Sigmoid colon (tissue), 7 donors: ENCODE measurements around the gene ZNF514. TPM values are rescaled to one million over a fixed set of nuclear protein-coding genes. Genes with fewer than 3 reads are reported as not detected.

Experiments used
- DNase-seq: peaks from one replicate; pipeline ENCODE4 v3.0.0-alpha.2; 2019
- H3K27ac ChIP-seq, 4 donors: fragments of 200-600 bp; sonication (generic); one replicate each; pipeline ENCODE4 v1.5.1; 2016 to 2019; ENCODE audit warnings: mild to moderate bottlenecking in 1 of 4
- H3K27me3 ChIP-seq, 3 donors: fragments of 200-600 bp; sonication (generic); one replicate each; pipeline ENCODE4 v1.5.1; 2019; ENCODE audit warnings: mild to moderate bottlenecking in 1 of 3
- H3K36me3 ChIP-seq, 4 donors: fragments of 200-600 bp; sonication (generic); one replicate each; pipeline ENCODE4 v1.5.1; 2016 to 2019
- H3K4me1 ChIP-seq, 4 donors: fragments of 200-600 bp; sonication (generic); one replicate each; pipeline ENCODE4 v1.5.1; 2017 to 2019
- H3K4me3 ChIP-seq, 4 donors: fragments of 200-600 bp; sonication (generic); one replicate each; pipeline ENCODE4 v1.5.1; 2017 to 2019; ENCODE audit warnings: mild to moderate bottlenecking in 2 of 4, moderate library complexity in 1 of 4
- H3K9me3 ChIP-seq, 4 donors: fragments of 200-600 bp in 3 of 4; sonication (generic) in 3 of 4; one replicate each; pipeline versions ENCODE4 v1.5.1 to v1.6.1; 2013 to 2019
- EP300 ChIP-seq, 4 donors: sonication (generic); formaldehyde crosslinking; IDR thresholded peaks; one replicate each; pipeline ENCODE4 v1.6.1; 2017; ENCODE audit warnings: antibody characterized with exemption in 4 of 4
- POLR2A ChIP-seq, 2 donors: fragments of 450-650 bp; IDR thresholded peaks; one replicate each; pipeline ENCODE4 v1.6.1; 2016; ENCODE audit warnings: antibody characterized with exemption in 2 of 2, mild to moderate bottlenecking in 2 of 2, moderate library complexity in 2 of 2
- POLR2AphosphoS5 ChIP-seq, 4 donors: sonication (generic); formaldehyde crosslinking; IDR thresholded peaks; one replicate each; pipeline ENCODE4 v1.6.1; 2017; ENCODE audit warnings: antibody characterized with exemption in 4 of 4
- WGBS, 2 donors: extraction: QIAGEN DNeasy Blood & Tissue Kit; methylation state at CpG; one replicate each; pipeline ENCODE4 v1.1.7; 2013; 5-methylcytosine and 5-hydroxymethylcytosine counted together
- intact Hi-C: fragments of 100-400 bp; cut with DNase I; formaldehyde crosslinking; loops from one replicate; pipeline ENCODE4 v1.15.1; 2023
- polyA plus RNA-seq, 3 donors: library from polyadenylated mRNA; stranded (reverse); fragments of 200-250 nt; gene quantifications; one replicate each; pipeline ENCODE4 v1.2.3, GENCODE V29; 2013
- total RNA-seq, 4 donors: library from RNA; depleted of rRNA; stranded (reverse); fragments of >200 nt; gene quantifications; one replicate each; pipeline ENCODE4 v1.1.0, GENCODE V29; 2016
- TF ChIP-seq, protein P1 (sequence below), 4 experiments: fragments of 450-650 bp in 3 of 4; fragments of 200-600 bp in 1 of 4; IDR thresholded peaks; one replicate each; pipeline ENCODE4 v1.5.1; 2016 to 2019; ENCODE audit warnings: antibody characterized with exemption in 4 of 4, mild to moderate bottlenecking in 3 of 4, moderate library complexity in 2 of 4
- donor health status: healthy with polysubstance abuse.
- donor health status: Bipolar disorder and iron deficiency.
- donor health status: healthy.

The ZNF514 gene
- total and polyA plus RNA-seq, 7 donors, result 4.8 to 29.4 (median 12.0) TPM

DNA sequence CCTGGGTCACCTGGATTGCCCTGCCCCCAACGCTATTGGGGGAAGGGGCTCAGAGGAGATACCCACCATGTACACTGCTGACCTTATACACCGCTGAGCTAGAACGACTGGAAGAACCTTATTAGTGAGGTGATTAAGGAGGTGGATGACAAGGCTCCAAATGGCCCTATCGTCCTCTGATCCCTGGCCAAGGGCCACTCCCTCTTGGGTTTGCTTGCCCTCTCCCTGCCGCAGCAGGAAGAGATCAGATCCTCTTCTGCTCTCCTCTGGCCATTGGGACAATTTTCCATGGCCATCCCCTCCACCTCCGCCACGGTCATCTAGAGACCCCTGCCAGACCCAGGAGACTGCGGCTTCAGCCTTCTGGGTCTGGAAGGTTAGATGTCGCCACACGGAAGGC lies 1.2 kb downstream of the ZNF514 start:
- TF ChIP-seq, protein P1, sequence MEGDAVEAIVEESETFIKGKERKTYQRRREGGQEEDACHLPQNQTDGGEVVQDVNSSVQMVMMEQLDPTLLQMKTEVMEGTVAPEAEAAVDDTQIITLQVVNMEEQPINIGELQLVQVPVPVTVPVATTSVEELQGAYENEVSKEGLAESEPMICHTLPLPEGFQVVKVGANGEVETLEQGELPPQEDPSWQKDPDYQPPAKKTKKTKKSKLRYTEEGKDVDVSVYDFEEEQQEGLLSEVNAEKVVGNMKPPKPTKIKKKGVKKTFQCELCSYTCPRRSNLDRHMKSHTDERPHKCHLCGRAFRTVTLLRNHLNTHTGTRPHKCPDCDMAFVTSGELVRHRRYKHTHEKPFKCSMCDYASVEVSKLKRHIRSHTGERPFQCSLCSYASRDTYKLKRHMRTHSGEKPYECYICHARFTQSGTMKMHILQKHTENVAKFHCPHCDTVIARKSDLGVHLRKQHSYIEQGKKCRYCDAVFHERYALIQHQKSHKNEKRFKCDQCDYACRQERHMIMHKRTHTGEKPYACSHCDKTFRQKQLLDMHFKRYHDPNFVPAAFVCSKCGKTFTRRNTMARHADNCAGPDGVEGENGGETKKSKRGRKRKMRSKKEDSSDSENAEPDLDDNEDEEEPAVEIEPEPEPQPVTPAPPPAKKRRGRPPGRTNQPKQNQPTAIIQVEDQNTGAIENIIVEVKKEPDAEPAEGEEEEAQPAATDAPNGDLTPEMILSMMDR (IDR thresholded peaks at IDR 0.05), result no peak
- TF ChIP-seq EP300 (IDR thresholded peaks at IDR 0.05) (no peak), POLR2A (IDR thresholded peaks at IDR 0.05) (no peak), POLR2AphosphoS5 (IDR thresholded peaks at IDR 0.05) (no peak)
- Histone ChIP-seq H3K27ac (peak overlapping the region; percentile 84 to 91 (median 88)), H3K27me3 (no peaks in the 10 kb centered on the region), H3K4me3 (peak overlapping the region; percentile 71 to 80 (median 75)), H3K4me1 (peaks cover 0 to 19% (median 15%) of the 10 kb centered on the region in 4 donors), H3K9me3 (no peaks in the 10 kb centered on the region), H3K36me3 (peaks cover 7 to 36% (median 21%) of the 10 kb centered on the region in 4 donors)
- DNase-seq, result no peak
- intact Hi-C loops, result no loop called here
- WGBS, 2 donors, result 35 to 68% methylated on average over 10 of the region's 10 CpGs

DNA sequence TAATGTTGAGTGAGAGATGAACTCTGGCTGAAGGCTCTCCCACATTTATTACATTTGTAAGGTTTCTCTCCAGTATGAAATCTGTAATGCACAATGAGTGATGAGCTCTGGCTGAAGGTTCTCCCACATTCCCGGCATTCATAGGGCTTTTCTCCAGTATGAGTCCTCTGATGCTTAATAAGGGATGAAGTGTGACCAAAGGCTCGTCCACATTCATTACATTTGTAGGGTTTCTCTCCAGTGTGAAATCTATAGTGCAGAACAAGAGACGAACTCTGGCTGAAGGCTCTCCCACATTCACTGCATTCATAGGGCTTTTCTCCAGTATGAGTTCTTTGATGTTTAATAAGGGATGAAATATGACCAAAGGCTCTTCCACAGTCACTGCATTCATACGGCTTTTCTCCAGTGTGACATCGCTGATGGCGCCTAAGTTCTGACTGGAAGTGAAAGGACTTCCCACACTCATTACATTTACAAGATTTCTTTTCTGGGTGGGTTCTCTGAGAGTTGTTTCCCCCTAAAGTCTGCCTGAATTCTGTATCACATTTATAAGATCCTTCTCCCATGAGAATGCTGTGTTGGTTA lies 10.2 kb downstream of the ZNF514 start:
- Histone ChIP-seq H3K36me3 (peaks cover 42 to 91% (median 60%) of the 10 kb centered on the region in 4 donors), H3K4me3 (no peak overlapping the region)

DNA sequence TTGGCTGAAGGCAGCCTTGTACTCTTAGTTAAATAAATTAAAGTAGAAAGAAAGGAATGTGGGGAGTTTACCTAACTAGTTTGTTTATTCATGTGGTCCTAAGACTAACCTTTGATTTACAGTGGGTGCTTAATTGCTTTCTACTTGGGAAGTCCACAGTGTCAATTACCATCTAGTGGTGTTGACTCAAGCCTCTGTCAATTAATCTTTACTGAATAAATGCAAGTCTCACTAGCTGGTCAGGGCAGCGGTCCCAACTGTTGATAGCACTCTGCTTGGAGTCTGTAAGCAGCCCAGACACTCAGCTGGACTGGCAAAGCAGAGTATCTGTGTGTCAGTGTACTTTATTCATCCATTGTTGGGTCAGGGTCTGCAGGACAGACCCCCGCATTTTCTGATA lies 15.8 kb downstream of the ZNF514 start:
- Histone ChIP-seq H3K36me3 (peaks cover 0 to 46% (median 9%) of the 10 kb centered on the region in 4 donors), H3K9me3 (peaks cover 12 to 42% (median 29%) of the 10 kb centered on the region in 4 donors)
- WGBS, 2 donors, result 95 to 96% methylated on average over 2 of the region's 2 CpGs

More for the DNA sequence above, 10.2 kb downstream of the ZNF514 start:
- H3K4me1 ChIP-seq, result no peaks in the 10 kb centered on the region
- no peak for DNase-seq
- 98% methylated on average over 6 of the region's 6 CpGs for whole genome bisulfite sequencing, 2 donors
- intact Hi-C loops, result no loop called here
- TF ChIP-seq EP300 (IDR thresholded peaks at IDR 0.05), result no peak
- TF ChIP-seq, protein P1 (IDR thresholded peaks at IDR 0.05), result no peak
- TF ChIP-seq POLR2A (IDR thresholded peaks at IDR 0.05), result no peak
- TF ChIP-seq POLR2AphosphoS5 (IDR thresholded peaks at IDR 0.05), result no peak
- no peak overlapping the region for H3K27ac ChIP-seq
- H3K9me3 ChIP-seq, result peaks cover 21 to 66% (median 44%) of the 10 kb centered on the region in 4 donors
- no peaks in the 10 kb centered on the region for H3K27me3 ChIP-seq

DNA sequence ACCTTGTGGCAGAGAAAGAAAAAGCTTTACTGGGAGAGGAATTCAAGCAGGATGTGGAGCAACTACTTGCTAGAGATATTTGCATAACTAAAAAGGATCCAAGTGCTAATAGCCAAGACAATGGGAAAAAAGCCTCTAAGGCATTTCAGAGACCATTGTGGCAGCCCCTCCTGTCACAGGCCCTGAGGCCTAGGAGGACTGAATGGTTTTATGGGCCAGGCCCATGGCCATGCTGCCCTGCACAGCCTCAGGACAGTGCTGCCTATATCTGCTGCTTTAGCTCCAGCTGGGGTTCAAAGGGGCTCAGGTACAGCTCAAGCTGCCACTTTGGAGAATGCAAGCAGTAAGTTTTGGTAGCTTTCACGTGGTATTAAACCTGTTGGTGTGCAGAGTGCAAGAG lies 20.9 kb downstream of the ZNF514 start:
- Histone ChIP-seq H3K4me1 (no peaks in the 10 kb centered on the region), H3K9me3 (peaks cover 0 to 12% (median 3%) of the 10 kb centered on the region in 4 donors), H3K4me3 (no peak overlapping the region), H3K27me3 (no peaks in the 10 kb centered on the region), H3K27ac (no peak overlapping the region), H3K36me3 (peaks cover 0 to 3% (median under 1%) of the 10 kb centered on the region in 4 donors)
- DNase-seq, result no peak
- intact Hi-C loops, result no loop called here
- TF ChIP-seq, protein P1 (IDR thresholded peaks at IDR 0.05), result no peak
- TF ChIP-seq EP300 (IDR thresholded peaks at IDR 0.05) (no peak), POLR2AphosphoS5 (IDR thresholded peaks at IDR 0.05) (no peak), POLR2A (IDR thresholded peaks at IDR 0.05) (no peak)
- 76 to 89% methylated on average over 1 of the region's 1 CpG for WGBS, 2 donors

More for the DNA sequence above, 15.8 kb downstream of the ZNF514 start:
- Histone ChIP-seq H3K27ac (no peak overlapping the region), H3K27me3 (no peaks in the 10 kb centered on the region), H3K4me3 (no peak overlapping the region), H3K4me1 (no peaks in the 10 kb centered on the region)
- intact Hi-C loops, result no loop called here
- no peak for DNase-seq
- TF ChIP-seq POLR2A (IDR thresholded peaks at IDR 0.05) (no peak), POLR2AphosphoS5 (IDR thresholded peaks at IDR 0.05) (no peak)

DNA sequence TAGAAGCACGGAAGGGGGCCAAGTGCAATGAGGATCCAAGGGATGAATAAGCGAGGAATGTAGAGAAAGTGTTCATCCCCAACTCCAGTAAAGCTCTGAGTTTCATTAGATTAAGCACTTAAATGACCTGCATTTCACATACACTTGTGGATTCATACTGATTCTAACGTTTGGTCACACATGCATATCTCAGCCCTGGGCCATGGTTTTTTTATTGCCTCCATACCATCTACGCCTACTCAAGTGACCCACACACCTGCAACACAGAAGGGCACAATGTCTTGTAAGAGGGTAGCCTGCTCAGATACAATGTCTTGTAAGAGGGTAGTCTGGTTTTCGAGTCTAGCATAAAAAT lies 37.5 kb downstream of the ZNF514 start:
- no peak for DNase-seq
- Histone ChIP-seq H3K9me3 (no peaks in the 10 kb centered on the region), H3K4me1 (peaks cover 0 to 35% (median 26%) of the 10 kb centered on the region in 4 donors), H3K27me3 (no peaks in the 10 kb centered on the region), H3K27ac (peak overlapping the region; percentile 89 to 95 (median 92)), H3K36me3 (peaks cover 0 to 2% (median 0%) of the 10 kb centered on the region in 4 donors), H3K4me3 (peak overlapping the region; percentile 75 to 94 (median 84))
- TF ChIP-seq EP300 (IDR thresholded peaks at IDR 0.05), result no peak
- no peak for TF ChIP-seq POLR2AphosphoS5 (IDR thresholded peaks at IDR 0.05)
- no peak for TF ChIP-seq POLR2A (IDR thresholded peaks at IDR 0.05)
- TF ChIP-seq, protein P1 (IDR thresholded peaks at IDR 0.05), result no peak
- intact Hi-C loops, result no loop called here
- WGBS, 2 donors, result 9 to 26% methylated on average over 5 of the region's 5 CpGs
